Mesenchymal stem cell (in vitro differentiated cells and primary cell): ENCODE results near the gene CLSTN3.

Experiments
- DNase-seq: peaks from one replicate; pipeline ENCODE4 v3.0.0-alpha.2; 2013
- H2AFZ ChIP-seq: one replicate; pipeline ENCODE4 v1.6.1; 2013; ENCODE audit warnings: low read depth, mild to moderate bottlenecking, control low read depth, inconsistent platforms, low read length, moderate library complexity
- H2AK5ac ChIP-seq: 2 replicates; pipeline ENCODE4 v1.6.1; 2013; ENCODE audit warnings: low read length, moderate library complexity, mild to moderate bottlenecking, inconsistent platforms; ENCODE audit not compliant: severe bottlenecking
- H2BK120ac ChIP-seq: one replicate; pipeline ENCODE4 v1.6.1; 2013; ENCODE audit warnings: low read depth, mild to moderate bottlenecking, inconsistent platforms, low read length, moderate library complexity
- H2BK12ac ChIP-seq, 2 experiments: one replicate each; pipeline ENCODE4 v1.6.1; 2013; ENCODE audit warnings: inconsistent platforms in 2 of 2, low read length in 2 of 2, mild to moderate bottlenecking in 2 of 2, moderate library complexity in 2 of 2, control low read depth in 1 of 2
- H2BK15ac ChIP-seq: one replicate; pipeline ENCODE4 v1.6.1; 2013; ENCODE audit warnings: mild to moderate bottlenecking, low read depth, inconsistent platforms; ENCODE audit not compliant: poor library complexity, severe bottlenecking
- H2BK5ac ChIP-seq: 2 replicates; pipeline ENCODE4 v1.6.1; 2013; ENCODE audit warnings: low read depth, mild to moderate bottlenecking, low read length, control low read depth, inconsistent platforms; ENCODE audit not compliant: poor library complexity, severe bottlenecking
- H3K14ac ChIP-seq, 2 experiments: one replicate each; pipeline ENCODE4 v1.6.1; 2013; ENCODE audit warnings: inconsistent platforms in 2 of 2, low read length in 2 of 2, control low read depth in 1 of 2, mild to moderate bottlenecking in 1 of 2, moderate library complexity in 1 of 2
- H3K18ac ChIP-seq, 2 experiments: one replicate each; pipeline ENCODE4 v1.6.1; 2013; ENCODE audit warnings: inconsistent platforms in 2 of 2, low read length in 2 of 2, control low read depth in 1 of 2, low read depth in 1 of 2, mild to moderate bottlenecking in 1 of 2
- H3K23ac ChIP-seq, 2 experiments: one replicate each; pipeline ENCODE4 v1.6.1; 2013; ENCODE audit warnings: inconsistent platforms in 2 of 2, low read length in 2 of 2, mild to moderate bottlenecking in 2 of 2, moderate library complexity in 2 of 2, control low read depth in 1 of 2
- H3K27ac ChIP-seq: 2 replicates; pipeline ENCODE4 v1.5.1; 2013; ENCODE audit warnings: mild to moderate bottlenecking, moderate library complexity, low read length, control low read depth, inconsistent platforms; ENCODE audit not compliant: poor library complexity, severe bottlenecking
- H3K27me3 ChIP-seq, 2 experiments: 2 replicates each; pipeline versions ENCODE4 v1.6.1 to v1.7.0; 2013; ENCODE audit warnings: low read length in 2 of 2, mild to moderate bottlenecking in 2 of 2, moderate library complexity in 2 of 2, control low read depth in 1 of 2, inconsistent platforms in 1 of 2; ENCODE audit not compliant: control insufficient read depth in 1 of 2, insufficient read depth in 1 of 2
- H3K36me3 ChIP-seq, 2 experiments: 2 replicates each; pipeline versions ENCODE4 v1.6.1 to v1.7.0; 2013; ENCODE audit warnings: low read length in 2 of 2, control low read depth in 1 of 2, inconsistent platforms in 1 of 2, low read depth in 1 of 2, mild to moderate bottlenecking in 1 of 2; ENCODE audit not compliant: insufficient read depth in 2 of 2, control insufficient read depth in 1 of 2
- H3K4ac ChIP-seq, 2 experiments: one replicate each; pipeline ENCODE4 v1.6.1; 2013; ENCODE audit warnings: inconsistent platforms in 2 of 2, low read length in 2 of 2, mild to moderate bottlenecking in 2 of 2, moderate library complexity in 2 of 2, control low read depth in 1 of 2, low read depth in 1 of 2
- H3K4me1 ChIP-seq: 2 replicates; pipeline ENCODE4 v1.6.1; 2013; ENCODE audit warnings: low read depth, low read length, control low read depth; ENCODE audit not compliant: control insufficient read depth, insufficient read depth
- H3K4me2 ChIP-seq: 2 replicates; pipeline ENCODE4 v1.6.1; 2013; ENCODE audit warnings: low read length, mild to moderate bottlenecking, inconsistent platforms; ENCODE audit not compliant: poor library complexity, severe bottlenecking
- H3K4me3 ChIP-seq, 2 experiments: 2 replicates each; pipeline versions ENCODE4 v1.5.1 to v1.7.0; 2013; ENCODE audit warnings: low read length in 2 of 2, mild to moderate bottlenecking in 2 of 2, control low read depth in 1 of 2, low read depth in 1 of 2; ENCODE audit not compliant: insufficient read depth in 1 of 2
- H3K79me1 ChIP-seq: replicated peaks from 2 replicates; pipeline ENCODE4 v1.6.1; 2013; ENCODE audit warnings: mild to moderate bottlenecking, control low read depth, low read length, inconsistent platforms; ENCODE audit not compliant: poor library complexity, severe bottlenecking
- H3K9ac ChIP-seq: 2 replicates; pipeline ENCODE4 v1.7.0; 2013; ENCODE audit warnings: mild to moderate bottlenecking, low read length, moderate library complexity
- H3K9me3 ChIP-seq: 2 replicates; pipeline ENCODE4 v1.7.0; 2013; ENCODE audit warnings: mild to moderate bottlenecking, low read length; ENCODE audit not compliant: control insufficient read depth
- H4K8ac ChIP-seq: one replicate; pipeline ENCODE4 v1.6.1; 2013; ENCODE audit warnings: inconsistent platforms, mild to moderate bottlenecking, low read length, moderate library complexity
- H4K91ac ChIP-seq: one replicate; pipeline ENCODE4 v1.6.1; 2013; ENCODE audit warnings: mild to moderate bottlenecking, low read length, inconsistent platforms
- WGBS: methylation state at CpG from one replicate; pipeline ENCODE4 v1.1.7; 2013; ENCODE audit warnings: mixed read lengths; 5-methylcytosine and 5-hydroxymethylcytosine counted together

Gene CLSTN3

GRCh38 chr12:7130701-7131501 is 730 bp downstream of the CLSTN3 start:
- WGBS, result 2% methylated on average over 28 of the region's 32 CpGs
- Histone ChIP-seq H4K91ac (no peak overlapping the region), H3K79me1 (peaks cover 15% of the 10 kb centered on the region), H3K27ac (no peak overlapping the region), H3K23ac (no peak overlapping the region), H4K8ac (peak overlapping the region; percentile 76), H2AFZ (no peak overlapping the region), H2BK15ac (peak overlapping the region; percentile 37), H3K36me3 (peaks cover 24 to 27% of the 10 kb centered on the region in 2 experiments), H3K27me3 (peaks cover 0 to 40% of the 10 kb centered on the region in 2 experiments), H3K4me2 (peak overlapping the region; percentile 99), H2BK5ac (no peak overlapping the region), H2BK120ac (no peak overlapping the region), H2AK5ac (no peak overlapping the region), H3K4me3 (peak overlapping the region; percentile 77 to 81), H3K9ac (peak overlapping the region; percentile 70), H3K14ac (no peak overlapping the region), H3K18ac (no peak overlapping the region), H3K9me3 (no peaks in the 10 kb centered on the region), H3K4ac (peak overlapping the region in 1 of 2 experiments; percentile 46), H2BK12ac (no peak overlapping the region), H3K4me1 (peaks cover 14% of the 10 kb centered on the region)
- DNase-seq, result peak; percentile 46

- H2BK5ac ChIP-seq, result no peak overlapping the region
- H3K9ac ChIP-seq, result no peak overlapping the region
- H3K14ac ChIP-seq, result no peak overlapping the region
- peaks cover 0 to 40% of the 10 kb centered on the region in 2 experiments for H3K27me3 ChIP-seq
- no peaks in the 10 kb centered on the region for H3K9me3 ChIP-seq
- no peak overlapping the region for H2BK12ac ChIP-seq
- H3K79me1 ChIP-seq, result peaks cover 15% of the 10 kb centered on the region
- H4K91ac ChIP-seq, result no peak overlapping the region
- no peak overlapping the region for H2AFZ ChIP-seq
- 32% methylated on average over 3 of the region's 7 CpGs for WGBS
- peak overlapping the region; percentile 99 for H3K4me2 ChIP-seq
- no peak overlapping the region for H3K27ac ChIP-seq
- H3K23ac ChIP-seq, result no peak overlapping the region
- H4K8ac ChIP-seq, result no peak overlapping the region
- no peak overlapping the region for H3K4me3 ChIP-seq
- DNase-seq, result no peak
- peaks cover 14% of the 10 kb centered on the region for H3K4me1 ChIP-seq
- H3K18ac ChIP-seq, result no peak overlapping the region
- no peak overlapping the region for H2BK15ac ChIP-seq
- H2BK120ac ChIP-seq, result no peak overlapping the region
- no peak overlapping the region for H3K4ac ChIP-seq
- H3K36me3 ChIP-seq, result peaks cover 29 to 33% of the 10 kb centered on the region in 2 experiments
- H2AK5ac ChIP-seq, result no peak overlapping the region
Measured at GRCh38 chr12:7131502-7131866, 1.3 kb downstream of the CLSTN3 start.

GRCh38 chr12:7134396-7135166 is 4.4 kb downstream of the CLSTN3 start:
- Histone ChIP-seq H3K23ac (no peak overlapping the region), H3K36me3 (peaks cover 44 to 48% of the 10 kb centered on the region in 2 experiments), H3K79me1 (peaks cover 15% of the 10 kb centered on the region), H3K4me1 (peaks cover 11% of the 10 kb centered on the region), H3K18ac (no peak overlapping the region), H2BK5ac (no peak overlapping the region), H3K9ac (no peak overlapping the region), H4K8ac (no peak overlapping the region), H2BK12ac (no peak overlapping the region), H3K9me3 (no peaks in the 10 kb centered on the region), H3K14ac (no peak overlapping the region), H2BK15ac (no peak overlapping the region), H2AK5ac (no peak overlapping the region), H4K91ac (no peak overlapping the region), H3K4ac (no peak overlapping the region), H3K27ac (no peak overlapping the region), H3K4me2 (no peak overlapping the region), H3K27me3 (peaks cover 0 to 19% of the 10 kb centered on the region in 2 experiments), H3K4me3 (no peak overlapping the region), H2BK120ac (no peak overlapping the region), H2AFZ (no peak overlapping the region)
- 87% methylated on average over 12 of the region's 12 CpGs for WGBS
- no peak for DNase-seq

- Histone ChIP-seq H2AK5ac (no peak overlapping the region), H3K18ac (no peak overlapping the region), H2BK120ac (no peak overlapping the region), H2AFZ (no peak overlapping the region), H3K4me3 (no peak overlapping the region), H3K36me3 (peaks cover 49 to 52% of the 10 kb centered on the region in 2 experiments), H2BK12ac (no peak overlapping the region), H3K27me3 (peaks cover 0 to 7% of the 10 kb centered on the region in 2 experiments), H2BK15ac (no peak overlapping the region), H3K4me1 (peaks cover 5% of the 10 kb centered on the region), H3K79me1 (peaks cover 10% of the 10 kb centered on the region), H3K23ac (no peak overlapping the region), H3K4ac (no peak overlapping the region), H3K4me2 (no peak overlapping the region), H4K8ac (no peak overlapping the region), H2BK5ac (no peak overlapping the region), H3K27ac (no peak overlapping the region), H3K14ac (no peak overlapping the region), H3K9ac (no peak overlapping the region), H3K9me3 (no peaks in the 10 kb centered on the region), H4K91ac (no peak overlapping the region)
- DNase-seq, result no peak
- WGBS, result 97% methylated on average over 7 of the region's 7 CpGs
Measured at GRCh38 chr12:7136071-7136470, 5.9 kb downstream of the CLSTN3 start.
